Superior temporal gyrus (tissue), 1 donor: ENCODE data around the gene ULBP3.
"Not testable (repeated sequence)": the region's sequence is repeated elsewhere in the genome, so short reads cannot be mapped to it uniquely, and the experiment has no call there.

Experiments
- DNase-seq: peaks from one replicate; pipeline ENCODE4 v3.0.0-alpha.2; 2016; ENCODE audit errors: extremely low spot score

ULBP3 gene

DNA sequence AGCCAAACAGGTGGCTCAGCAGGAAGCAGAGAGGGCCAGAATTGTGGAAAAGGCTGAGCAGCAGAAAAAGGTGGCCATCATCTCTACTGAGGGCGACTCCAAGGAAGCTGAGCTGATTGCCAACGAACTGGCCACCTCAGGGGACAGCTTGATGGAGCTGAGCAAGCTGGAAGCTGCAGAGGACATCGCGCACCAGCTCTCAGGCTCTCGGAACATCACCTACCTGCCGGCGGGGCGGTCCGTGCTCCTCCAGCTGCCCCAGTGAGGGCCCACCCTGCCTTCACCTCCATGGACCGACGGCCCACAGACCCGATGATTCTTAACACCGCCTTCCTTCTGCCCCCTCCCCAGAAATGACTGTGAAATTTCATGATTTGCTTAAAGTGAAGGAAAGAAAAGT lies 25.8 kb downstream of the ULBP3 start:
- no peak for DNase-seq

DNA sequence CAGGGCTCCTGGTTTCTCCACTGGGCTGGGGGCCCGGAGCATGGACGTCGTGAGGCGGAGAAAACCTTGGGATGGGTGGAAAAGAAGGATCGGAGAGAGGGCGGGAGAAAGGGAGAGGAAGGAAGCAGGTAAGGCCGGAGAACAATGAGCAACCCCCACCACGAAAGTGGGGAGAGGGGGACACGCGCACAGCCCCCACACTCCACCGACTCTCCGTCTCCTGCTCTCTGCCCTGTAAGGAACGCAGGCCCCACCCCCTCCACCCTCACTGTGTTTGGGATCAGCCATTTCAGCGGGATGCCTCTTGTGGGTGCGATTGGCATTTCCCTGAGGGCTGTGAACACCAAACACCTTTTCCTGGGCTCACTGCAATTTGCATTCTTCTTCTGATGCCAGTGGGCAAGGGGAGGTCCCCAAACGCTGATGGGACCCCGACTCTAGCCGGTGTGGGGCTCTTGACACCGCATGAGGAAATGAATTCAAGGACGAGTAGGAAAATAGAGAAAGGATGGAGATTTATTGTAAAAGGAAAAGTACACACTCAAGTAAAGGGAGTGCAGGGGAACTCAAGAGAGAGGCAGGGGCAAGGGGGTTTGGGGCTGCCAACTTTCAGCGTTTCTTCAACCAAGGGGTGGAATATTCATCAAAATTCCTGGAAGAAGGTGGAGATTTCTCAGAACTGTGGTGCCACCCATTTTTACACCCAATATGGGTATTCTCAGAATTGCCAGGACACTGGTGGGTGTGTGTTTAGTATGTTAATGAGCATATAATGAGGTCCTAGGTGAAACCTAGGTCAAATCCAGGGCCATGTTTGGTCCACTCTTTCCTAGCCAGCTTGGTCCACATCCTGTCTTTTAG lies 30.5 kb downstream of the ULBP3 start:
- DNase-seq, result no peak

DNA sequence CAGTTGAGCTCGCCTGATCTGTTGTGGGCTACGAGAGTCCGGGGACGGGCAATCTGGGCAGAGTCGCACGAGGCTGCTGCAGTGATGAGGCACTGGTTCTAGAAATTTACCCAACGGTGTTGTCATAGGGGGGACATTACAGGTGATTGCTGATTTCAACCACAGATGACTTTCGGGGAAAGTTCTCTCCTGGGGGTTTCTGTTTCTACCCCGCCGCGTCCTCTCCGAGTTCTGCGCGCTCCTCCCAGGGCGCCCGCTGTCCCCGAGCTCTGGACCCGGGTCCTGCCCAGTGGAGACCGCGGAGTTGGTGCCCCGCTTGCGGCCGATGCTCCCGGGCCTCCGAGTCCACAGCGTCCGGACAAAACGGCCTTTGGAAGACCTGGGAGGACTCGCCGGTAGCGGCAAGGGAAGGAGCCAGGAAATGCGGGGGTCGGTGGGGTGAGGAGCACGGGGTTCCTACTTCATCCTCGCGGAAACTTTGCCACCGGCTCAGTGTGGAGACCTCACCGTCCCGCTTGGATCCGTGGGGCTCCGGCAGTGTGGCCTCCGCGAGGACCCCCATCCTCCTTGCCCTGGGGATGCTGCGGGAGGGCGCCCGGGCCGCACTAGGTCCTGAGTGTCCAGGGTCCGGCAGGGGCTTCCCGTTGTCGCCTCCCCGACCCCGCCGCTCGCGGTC lies 31.3 kb downstream of the ULBP3 start:
- no peak for DNase-seq

DNA sequence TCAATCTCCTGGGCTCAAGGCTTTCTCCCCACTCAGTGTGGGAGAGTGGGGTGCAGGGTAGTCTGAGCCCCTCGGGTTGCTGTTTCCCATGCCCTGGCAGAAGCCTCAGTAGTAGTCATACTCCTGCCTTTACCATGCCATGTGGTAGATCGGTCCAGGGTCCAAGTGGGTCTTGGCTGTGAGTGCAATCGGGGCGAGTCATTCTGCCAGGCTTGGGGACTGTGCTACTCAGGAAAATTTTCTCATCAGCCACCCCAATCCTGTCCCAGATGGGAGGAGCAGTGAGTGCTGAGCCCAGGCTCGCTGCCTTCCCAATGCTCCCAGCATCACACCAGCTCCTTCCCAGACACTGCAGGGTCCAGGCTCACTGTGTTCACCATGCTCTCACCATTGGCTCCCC lies 32.8 kb downstream of the ULBP3 start:
- no peak for DNase-seq

DNA sequence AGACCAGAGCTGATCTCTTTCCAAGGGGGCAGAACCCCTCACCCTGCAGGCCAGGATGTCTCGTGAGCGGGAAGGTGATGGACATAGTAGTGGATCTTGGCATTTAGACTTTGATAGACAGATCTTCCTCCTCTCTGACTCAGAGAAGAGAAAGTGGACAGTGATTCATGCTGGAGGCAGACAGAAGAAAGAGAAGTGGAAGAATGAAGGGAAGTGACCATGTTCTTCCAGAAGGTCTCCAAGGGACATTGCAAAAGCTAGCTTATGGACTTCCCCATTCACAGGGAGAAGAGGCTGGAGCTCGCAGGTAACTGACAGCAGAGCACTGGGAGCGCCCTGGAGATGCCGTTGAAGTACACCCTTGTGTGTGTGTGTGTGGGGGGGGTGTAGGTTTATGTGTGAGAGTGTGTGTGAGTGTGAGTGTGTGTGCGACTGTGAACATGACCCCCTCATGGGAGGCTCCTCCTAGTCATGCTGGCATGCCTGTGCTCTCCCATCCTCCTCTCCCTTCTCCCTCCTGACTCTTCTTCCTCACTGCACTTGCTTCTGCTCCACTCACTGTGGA lies 35.6 kb downstream of the ULBP3 start:
- no peak for DNase-seq

DNA sequence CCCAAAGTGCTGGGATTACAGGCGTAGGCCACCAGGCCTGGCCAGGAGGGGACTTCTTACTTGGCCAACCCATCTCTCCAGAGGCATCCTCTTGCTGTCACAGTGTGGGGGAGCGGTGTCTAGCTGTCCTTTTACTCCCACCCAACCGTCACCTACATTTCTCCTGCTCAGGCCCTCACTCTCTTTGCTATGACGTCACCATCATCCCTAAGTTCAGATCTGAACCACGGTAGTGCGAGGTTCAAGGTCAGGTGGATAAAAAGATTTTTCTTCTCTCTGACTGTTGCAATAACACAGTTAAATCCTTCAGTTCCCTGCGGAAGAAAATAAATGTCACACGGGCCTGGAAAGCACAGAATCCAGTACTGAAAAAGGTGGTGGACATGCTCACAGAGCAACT lies 36.3 kb downstream of the ULBP3 start:
- no peak for DNase-seq

DNA sequence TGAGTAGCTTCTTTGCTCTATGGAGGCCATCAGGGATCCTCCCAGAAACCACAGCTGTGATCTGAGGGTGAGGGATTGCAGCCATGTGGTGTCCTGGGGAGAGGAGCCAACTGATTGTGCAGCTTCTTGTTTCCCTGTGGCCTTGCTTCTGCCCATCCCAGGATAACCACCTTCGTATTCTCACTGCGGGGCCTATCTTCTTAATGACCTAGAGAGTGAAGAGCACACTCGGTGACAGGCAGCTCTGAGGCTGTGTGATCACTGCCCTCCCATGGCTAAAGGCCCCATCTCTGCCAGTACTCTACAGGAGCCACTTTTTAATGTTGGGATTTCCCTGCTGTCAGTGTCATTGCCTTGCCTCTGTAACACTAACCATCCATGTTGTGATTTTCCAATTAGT lies 38.3 kb downstream of the ULBP3 start:
- DNase-seq, result no peak

DNA sequence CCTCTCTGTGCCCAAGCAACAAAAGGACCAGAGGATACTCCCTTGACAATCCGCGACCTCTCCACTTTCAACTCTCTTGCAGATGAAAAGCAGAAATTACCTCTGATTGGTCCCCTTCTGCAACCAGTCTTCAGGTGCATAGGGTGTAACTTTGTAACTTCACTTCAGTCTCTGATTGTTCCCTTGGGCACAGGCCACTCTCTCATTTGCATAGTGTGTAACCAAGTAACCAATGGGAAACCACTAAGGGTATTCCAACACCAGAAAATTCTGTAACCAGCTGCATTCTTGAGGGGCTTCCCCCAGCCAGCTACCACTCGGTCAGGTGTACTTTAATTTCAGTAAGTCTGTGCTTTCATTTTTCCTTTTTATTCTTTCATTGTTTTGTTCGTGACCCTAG lies 39.2 kb downstream of the ULBP3 start:
- DNase-seq, result no peak

DNA sequence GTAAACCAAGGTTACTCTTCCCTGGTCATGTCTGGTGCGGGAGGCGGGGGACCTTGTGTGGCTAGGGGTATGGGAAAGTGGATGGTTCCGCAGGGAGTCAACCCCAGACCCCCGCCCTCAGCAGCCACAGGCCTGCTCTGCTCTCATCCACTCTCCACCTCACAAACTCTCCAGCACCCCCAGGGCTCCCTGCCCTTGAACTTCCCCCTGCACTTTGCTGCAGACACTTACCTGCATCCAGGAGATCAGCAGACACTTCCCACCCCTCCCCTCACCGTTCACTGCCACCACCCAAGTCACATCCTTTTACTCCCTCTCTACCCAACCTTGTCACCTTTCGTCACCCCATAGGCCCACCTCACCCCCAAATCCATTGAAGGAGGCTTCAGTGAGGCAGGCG lies 39.6 kb downstream of the ULBP3 start:
- DNase-seq, result no peak

DNA sequence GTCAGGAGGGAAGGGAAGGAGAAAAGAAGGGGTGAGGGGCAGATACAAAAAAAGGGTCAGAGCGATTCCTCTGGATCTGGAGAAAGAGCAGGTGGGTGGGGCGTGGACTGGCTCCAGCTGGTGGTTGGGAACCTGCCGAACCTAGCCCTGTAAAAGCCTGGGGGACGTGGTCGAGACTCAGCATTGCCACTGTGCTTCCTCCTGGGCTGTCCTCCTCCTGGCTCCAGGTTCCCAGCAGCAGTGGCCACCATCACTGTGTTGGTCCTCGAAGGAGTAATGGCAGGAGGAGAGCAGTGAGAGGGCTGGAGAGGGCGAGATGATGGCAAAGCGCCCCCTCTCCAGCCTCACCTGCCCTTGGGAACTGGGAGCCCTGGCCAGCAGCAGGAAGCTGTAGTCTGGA lies 40.1 kb downstream of the ULBP3 start:
- no peak for DNase-seq

DNA sequence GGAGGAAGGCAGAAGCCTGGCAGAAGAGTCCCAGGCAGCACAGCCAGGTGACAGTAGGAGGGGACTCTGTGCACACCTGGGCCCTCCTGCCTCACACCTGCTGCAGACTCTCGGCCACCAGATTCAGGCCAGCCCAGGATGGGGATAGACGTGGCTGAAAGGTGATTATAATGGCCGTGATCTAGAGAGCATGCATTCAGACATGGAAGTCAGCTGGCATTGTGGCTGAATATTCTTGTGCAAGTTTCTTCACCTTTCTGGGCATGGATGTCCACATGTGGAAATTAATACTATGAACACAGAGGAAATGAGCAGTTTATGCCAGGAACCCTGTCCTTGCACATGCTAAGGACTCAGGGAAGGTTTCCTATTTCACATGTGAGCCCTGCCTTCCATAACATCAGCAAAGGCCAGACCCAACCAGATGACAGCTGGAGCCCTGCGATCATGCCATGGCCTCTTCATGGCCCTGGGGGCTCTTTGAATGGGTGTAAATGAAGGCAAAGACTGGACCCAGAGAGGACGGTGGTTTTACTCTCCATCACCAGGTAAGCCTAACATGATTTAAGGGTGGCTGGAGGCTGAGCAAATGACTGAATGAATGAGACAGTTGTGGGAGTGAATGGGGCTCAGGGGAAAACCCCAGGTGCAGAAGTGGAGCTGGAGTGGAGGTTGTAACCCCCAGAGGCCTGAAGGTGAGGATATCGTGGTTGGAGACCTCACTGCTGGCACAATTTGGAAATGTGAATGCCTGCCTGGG lies 40.9 kb downstream of the ULBP3 start:
- no peak for DNase-seq

DNA sequence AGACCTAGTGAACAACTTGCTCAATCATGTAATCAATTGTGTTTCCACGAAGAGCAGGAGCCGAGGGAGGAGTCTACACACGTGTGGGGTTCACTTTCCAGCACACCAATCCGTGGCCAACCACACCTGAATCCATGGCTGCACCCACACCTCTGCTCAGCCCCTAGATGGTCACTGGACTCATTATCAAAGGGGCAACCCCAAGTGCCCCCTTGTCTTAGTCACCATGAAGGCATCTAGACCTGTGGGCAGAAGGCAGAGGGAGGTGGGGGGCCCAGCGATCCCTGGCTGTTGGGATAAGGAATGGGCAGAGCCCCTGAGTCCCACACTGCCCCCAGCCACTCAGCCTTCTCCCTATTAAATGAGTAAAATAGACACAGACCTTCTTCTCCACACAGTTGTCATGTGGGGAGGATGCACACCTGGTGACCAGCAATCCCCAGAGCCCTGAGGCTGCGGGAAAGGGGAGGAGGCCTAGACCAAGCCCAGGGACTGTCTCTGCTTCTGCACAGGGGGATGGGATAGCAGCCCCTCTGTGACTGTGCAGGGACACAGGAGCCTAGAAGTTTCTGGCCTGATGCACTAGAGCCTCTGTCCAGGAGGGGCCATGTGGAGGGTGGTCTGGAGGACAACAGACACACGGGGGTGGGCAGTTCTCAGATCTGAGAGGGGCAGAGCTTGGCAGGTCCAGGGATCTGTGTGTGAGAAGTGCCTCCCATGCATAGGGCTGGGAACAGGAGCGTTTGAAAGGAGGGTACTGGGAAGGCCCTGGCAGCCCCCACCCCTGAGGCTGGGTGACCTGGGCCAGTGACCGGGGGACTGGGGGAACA lies 41.7 kb downstream of the ULBP3 start:
- no peak for DNase-seq

DNA sequence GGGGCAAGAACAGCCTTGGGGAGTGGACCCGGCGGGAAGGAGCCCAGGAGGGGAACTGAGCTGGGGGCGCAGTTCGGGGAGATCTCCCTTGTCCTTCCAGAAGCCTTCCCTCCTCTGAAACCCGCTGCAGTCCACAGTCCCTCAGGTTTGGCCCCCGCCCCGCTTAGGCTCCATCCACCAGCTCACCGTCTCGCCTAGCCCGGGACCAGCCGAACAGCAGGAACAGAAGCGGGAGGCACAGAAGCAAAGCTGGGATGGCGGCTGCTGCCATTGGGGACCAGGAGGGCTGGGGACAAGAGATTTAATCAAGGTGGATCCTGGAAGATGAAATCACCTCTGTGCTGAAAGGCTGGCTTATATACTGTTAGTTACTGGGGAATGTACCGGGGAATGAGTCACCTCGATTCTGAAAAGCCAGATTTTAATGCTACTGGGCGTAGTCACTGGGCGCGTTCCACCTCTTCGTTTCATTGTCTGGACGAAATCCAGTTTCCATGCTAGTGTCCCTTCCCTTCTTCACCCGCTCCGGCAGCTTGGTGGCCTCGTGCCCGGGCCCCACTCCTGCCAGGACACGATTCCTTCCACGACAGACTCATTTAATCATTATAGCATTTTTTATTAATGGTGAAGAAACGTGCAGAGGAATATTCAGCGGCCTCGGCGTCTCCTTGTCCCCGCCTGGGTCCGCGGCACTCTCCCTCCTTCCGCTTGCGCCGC lies 43.6 kb downstream of the ULBP3 start, which contains the start of gene RAET1L:
Gene RAET1L, minus strand, starts transcription at position 332 of the 717 bp plus-strand sequence. Its CDS starts 61 bp downstream, at position 271.
- no peak for DNase-seq

DNA sequence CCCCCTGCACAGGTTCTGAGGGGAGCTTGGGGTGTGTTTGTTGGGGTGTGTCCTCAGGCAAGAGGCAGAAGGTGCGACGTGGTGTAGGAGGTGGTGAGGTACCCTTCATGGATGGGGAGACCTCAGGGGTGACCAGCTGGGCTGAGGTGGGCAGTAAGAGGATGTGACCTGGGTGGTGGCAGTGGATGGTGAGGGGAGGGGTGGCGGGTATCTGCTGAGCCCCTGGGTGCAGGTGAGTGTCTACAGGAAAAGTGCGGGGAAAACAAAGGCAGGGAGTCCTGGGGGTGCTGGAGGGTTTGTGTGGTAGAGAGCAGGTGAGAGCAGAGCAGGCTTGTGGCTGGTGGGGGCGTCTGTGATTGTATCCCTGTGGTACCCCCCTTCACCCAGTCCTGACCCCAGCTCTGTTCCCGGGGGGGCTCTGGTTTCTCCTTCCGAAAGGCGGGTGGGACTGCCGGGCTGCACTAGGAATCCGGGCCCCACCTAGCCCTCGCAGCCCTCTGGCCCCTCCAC lies 44.2 kb downstream of the ULBP3 start:
- no peak for DNase-seq

DNA sequence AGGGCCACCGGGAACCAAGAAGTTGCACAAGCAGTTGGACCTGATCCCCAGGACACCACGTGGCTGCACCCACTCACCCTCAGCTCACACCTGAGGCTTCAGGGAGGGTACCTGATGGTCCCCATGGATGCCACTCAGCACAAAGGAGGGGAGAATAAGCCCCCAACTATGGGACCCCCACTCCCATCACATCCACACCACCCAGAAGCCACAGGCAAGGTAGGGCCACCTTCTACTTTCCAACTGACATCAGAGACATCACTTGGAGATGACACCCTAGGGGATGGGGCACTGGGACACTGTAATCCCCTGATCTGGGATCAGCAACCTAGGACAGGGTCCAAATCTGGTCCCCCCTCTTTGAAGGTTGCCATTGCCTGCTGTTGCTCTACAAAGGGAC lies 44.9 kb downstream of the ULBP3 start:
- not testable (repeated sequence) for DNase-seq

DNA sequence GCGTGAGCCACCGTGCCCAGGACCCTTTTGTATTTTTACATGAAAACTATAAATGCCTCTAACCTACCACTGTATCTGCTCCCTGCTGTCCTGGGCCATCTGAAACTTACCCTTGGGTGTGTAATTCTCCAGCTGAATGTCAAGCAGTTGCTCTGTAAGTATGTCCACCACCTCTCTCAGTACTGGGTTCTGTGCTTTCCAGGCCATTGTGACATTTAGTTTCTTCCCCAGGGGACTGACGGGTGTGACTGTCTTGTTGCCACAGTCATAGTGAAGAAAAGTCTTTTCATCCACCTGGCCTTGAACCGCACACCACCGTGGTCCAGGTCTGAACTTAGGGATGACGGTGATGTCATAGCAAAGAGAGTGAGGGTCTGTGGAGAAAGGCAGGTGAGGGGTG lies 47.1 kb downstream of the ULBP3 start:
- DNase-seq, result not testable (repeated sequence)

DNA sequence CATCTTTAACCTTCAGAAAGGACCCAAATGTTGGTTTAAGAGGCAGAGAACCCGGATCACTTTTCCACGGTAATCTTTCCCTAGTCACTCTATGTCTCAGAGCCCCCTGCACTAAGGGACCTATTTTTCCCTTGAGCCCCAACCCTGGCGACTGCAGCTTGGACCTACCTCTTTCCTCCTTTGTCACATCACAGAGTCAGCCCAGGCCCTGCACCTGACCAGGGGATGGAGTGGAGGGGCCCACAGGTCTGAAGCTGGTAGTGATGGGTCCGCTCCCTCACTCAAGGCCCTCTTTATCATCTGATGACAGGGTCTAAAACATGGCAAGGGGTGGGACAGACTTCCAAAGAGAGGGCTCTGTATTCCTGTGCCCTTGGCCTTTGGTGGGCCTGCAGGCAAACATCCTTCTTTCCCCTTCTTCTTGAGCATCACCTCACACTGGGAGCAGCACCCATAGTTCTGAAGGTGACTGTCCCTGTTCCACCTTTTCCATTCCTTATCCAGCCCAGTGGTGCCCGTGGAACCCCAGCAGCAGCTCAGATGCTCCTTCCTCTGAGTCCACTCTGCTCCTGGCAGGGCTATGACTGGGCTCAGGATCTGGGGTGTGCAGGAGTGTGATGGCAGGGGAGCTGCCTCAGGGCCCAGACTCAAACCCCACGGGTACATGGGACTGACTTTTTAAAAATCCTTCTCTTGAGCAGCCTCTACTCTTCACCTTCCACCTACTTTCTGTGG lies 49.9 kb downstream of the ULBP3 start:
- DNase-seq, result no peak

DNA sequence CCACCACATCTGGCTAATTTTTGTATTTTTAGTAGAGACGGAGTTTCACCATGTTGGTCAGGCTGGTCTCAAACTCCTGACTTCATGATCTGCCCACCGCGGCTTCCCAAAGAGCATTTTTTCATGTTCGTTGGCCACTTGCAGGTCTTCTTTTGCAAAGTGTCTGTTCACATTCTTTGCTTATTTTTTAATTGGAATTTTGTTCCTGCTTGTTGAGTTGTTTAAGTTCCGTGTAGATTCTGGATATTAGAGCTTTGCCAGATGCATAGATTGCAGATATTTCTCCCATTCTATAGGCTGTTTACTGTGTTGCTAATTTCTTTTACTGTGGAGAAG lies 51.8 kb downstream of the ULBP3 start:
- DNase-seq, result not testable (repeated sequence)

DNA sequence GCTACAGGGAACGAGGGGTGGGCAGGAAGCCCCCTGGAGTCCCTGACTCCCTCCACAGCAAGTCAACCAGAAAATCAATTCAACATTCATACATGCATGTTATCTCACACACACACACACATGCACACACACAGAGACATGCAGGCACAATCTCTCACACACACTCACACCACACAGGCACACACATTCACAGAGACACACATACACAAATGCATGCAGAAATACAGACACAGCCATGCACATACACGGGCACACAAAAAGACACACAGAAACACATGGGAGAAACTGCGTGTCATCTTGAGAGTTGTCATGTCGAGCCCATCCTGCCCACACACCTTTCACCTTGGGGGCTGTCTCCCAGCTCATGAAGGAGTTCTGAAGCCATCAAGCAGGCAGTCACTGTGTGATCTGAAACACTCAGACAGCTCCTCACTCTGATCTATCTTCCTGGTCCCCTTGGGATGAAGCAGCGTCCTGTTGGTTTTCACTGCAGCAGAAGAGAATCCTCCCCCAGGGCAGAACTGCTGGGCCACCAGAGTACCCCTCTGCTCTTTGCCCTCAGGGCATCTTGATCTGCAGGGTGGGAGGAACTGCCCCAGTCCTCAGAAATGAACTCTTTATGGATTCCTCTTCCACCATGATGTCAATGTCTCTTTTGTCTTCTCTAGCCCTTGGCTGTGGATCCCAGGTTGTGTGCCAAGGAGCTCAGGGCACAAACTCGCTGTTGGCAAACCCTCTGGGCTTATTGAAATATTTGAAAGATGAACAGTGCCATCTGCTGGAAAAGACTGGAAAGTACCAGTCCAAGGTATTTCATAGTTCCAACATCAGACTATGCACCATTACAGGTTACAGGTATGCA lies 52.4 kb downstream of the ULBP3 start:
- peak; percentile 96 for DNase-seq
